Mammary epithelial cell (primary cell): Measurements from ENCODE around the gene RAET1E.

Source experiments
- EZH2 ChIP-seq: IDR thresholded peaks from 2 replicates; pipeline ENCODE4 v1.6.1; 2012; ENCODE audit warnings: low read length, inconsistent platforms, borderline replicate concordance
- TF ChIP-seq, protein P1 (sequence below), 2 donors: IDR thresholded peaks in 1 of 2; conservative IDR thresholded peaks in 1 of 2; 2 replicates each; pipeline ENCODE4 v1.5.1; 2011 to 2012; ENCODE audit warnings: inconsistent platforms in 2 of 2, low read length in 2 of 2, mild to moderate bottlenecking in 2 of 2, control low read depth in 1 of 2, low read depth in 1 of 2; ENCODE audit not compliant: insufficient read depth in 1 of 2; ENCODE audit errors: extremely low read depth in 1 of 2

DNA sequence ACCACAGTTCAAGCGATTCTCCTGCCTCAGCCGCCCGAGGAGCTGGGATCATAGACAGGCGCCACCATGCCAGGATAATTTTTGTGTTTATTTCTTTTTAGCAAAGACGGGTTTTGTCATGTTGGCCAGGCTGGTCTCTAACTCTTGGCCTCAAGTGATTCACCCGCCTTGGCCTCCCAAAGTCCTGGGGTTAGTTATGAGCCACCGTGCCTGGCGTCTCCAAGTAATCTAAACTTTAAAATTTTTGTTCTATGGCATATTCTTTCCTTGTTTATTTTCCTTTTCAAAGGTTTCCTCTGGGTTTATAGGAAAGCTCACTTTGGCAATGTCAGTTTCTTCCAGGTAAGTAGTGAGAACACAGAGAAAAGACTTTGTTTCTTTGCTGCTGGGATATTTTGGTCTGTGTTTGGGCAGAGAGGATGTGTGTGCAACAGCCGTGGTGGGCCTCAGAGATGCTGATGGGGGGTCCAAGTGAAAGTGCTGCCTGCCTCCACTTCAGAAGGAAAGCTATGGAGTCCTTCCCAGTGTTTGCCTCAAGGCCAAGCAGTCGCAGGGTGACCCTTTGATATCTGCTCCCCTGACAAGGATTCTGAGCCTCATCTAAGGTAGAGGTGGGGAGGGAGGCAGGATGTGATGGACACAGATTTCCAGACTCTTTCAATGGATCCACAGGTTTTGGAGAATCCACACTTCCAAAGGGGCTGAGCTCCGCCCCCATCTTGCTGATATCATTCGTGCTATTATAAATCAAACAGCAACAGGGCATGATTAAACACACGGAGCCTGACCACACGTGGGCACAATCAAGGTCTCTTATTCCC is 36.1 kb downstream of the RAET1E start:
- TF ChIP-seq, protein P1, sequence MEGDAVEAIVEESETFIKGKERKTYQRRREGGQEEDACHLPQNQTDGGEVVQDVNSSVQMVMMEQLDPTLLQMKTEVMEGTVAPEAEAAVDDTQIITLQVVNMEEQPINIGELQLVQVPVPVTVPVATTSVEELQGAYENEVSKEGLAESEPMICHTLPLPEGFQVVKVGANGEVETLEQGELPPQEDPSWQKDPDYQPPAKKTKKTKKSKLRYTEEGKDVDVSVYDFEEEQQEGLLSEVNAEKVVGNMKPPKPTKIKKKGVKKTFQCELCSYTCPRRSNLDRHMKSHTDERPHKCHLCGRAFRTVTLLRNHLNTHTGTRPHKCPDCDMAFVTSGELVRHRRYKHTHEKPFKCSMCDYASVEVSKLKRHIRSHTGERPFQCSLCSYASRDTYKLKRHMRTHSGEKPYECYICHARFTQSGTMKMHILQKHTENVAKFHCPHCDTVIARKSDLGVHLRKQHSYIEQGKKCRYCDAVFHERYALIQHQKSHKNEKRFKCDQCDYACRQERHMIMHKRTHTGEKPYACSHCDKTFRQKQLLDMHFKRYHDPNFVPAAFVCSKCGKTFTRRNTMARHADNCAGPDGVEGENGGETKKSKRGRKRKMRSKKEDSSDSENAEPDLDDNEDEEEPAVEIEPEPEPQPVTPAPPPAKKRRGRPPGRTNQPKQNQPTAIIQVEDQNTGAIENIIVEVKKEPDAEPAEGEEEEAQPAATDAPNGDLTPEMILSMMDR (conservative IDR thresholded peaks at IDR 0.05 in 1 of 2, IDR thresholded peaks at IDR 0.05 in 1 of 2; ENCODE audit: extremely low read depth in 1 of 2, insufficient read depth in 1 of 2, low read depth in 1 of 2, low read length in 2 of 2) = no peak
- TF ChIP-seq EZH2 = no peak
